Measurements from ENCODE around the gene SH3BP2.

The SH3BP2 gene

GRCh38 chr4:2792711-2793585 is at the start of gene SH3BP2:
TSS of gene SH3BP2 (plus strand) at chr4:2793085. CDS start at chr4:2820618, 27,533 bp downstream.
- FAIRE-seq = no peak
- DNase-seq (ENCODE audit: insufficient read length, low spot score) = peak; percentile 78

- FAIRE-seq = no peak
- DNase-seq (ENCODE audit: insufficient read length, low spot score) = no peak
These were observed 49.1 kb upstream of the SH3BP2 start for GRCh38 chr4:2743518-2744445.

DNA sequence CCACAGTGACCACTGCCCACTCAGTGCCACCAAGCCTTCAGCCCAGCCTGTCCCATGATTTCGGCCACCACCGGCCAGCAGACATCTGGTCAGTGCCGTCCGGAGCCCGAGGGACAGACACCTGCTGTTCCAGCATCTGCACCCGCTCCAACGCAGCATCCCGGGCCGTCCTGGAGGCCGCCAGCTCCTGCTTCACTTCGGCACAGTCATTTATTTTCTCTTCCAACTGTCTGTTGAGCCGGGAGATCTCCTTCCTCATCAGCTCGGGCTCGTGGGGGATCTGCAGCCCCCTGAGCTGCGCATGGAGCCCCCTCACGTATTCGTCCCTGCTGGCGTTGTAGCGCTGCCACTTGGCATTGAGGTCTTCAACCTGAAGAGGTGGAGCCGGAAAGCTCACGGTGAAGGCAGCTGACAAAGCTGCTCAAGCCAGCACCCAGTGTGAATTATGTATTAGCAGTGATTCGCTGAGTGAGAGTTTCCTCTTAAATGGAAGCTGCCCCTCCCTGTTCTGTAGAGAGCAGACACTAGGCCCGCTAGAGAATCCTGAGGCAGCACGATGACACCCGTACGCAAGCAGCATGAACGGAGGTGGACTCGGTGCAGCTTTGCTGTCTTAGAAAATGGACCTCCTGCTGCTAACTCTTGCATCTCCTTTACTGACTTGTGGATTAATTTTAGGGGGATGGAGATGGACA is 48.2 kb upstream of the SH3BP2 start:
- FAIRE-seq (no peak), DNase-seq (ENCODE audit: insufficient read length, low spot score) (no peak)

DNA sequence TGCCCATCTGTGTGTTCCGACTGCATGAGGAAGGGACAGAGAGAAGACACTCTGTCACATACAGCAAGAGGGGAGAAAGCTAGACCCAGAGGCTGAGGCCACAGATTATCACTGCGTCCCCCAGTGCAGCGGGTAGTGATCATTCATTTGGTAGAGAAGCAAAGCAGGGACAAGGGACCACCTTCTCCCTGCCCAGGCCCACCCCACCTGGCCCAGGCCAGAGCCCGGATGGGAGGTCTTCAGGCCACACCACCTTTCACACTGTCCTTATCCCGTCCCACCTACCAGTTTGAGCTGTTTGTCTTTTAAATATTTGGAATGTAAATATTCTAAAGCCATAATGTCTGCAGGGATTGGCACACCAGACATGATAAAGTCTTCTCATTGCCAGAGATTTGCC is 47.4 kb upstream of the SH3BP2 start:
- FAIRE-seq = no peak
- DNase-seq (ENCODE audit: insufficient read length, low spot score) = no peak

DNA sequence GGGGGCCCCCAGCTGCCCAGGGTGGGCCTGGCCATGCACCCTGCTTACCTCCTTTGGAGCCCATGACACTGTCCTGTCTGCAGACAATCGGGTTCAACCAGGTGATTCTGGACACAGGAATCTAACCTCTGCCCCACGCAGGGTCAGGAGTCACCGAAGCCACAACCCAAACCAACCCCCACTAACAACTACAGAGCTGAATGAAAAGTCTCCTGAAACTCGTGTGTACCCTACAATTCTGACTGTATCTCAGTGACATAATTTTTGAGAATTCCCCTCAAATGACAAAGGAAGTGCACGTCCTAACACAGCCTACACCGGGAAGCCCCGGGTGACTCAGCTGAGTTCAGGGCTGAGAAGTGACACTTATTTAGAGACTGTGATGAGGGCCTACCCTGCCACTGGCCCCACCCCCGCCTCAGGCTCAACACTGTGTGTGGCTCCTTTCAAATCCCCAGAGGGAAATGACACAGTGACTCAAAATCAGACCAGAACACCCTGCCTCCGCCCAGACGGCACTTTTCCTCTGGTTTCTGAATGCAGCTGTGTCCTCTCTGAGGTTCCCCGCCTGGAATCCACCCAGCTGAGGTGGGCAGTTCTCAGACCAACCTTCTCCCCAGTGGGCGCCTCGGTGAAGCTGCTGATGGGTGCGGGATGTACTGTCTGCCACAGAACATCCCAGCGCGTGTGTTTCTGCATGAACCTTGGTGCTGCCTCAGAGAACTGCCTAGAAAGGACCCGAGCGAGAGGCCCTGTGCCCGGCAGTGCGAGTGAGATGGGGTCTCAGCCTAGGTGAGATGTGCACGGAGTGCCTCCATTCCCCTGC is 46.7 kb upstream of the SH3BP2 start:
- FAIRE-seq = no peak
- DNase-seq (ENCODE audit: insufficient read length, low spot score) = peak; percentile 70

DNA sequence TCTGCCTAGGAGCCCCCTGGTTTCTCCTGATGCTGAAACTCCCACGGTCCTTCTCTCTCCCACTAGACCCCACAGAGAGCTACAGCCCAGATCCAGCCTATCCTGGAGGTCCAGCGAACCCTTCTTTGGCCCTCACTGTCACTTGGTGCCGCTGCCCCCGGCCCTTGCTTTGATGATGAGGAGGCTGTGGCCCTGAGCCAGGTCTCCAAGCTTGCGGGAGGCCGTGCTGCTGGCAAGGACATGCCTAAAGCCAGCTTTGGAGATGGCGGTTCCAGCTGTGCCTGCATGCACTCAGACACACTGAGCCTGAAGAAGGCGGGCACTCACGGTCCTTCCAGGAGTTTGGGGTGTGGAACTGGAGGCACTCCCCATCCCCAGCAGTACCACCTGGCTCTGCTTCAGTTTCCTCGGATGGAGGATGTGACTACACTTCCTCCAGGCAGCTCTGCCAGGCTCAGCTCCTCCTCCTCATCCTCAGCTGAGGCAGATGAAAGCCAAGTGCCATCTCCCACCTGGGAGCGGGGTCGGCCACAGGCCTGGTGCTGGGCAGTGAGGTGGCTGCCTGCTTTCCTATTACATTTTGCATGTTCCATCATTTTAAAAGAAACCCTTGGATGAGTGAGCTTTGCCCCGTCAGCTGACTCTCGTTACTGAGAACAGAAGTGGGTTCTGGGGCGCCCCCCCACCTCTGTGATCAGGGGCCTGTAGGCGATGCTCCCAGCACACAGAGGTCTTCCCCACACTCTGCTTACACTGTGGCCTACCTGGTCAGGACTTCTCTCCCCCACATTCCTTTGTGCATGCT is 45.8 kb upstream of the SH3BP2 start:
- DNase-seq (ENCODE audit: insufficient read length, low spot score) = no peak
- no peak for FAIRE-seq

DNA sequence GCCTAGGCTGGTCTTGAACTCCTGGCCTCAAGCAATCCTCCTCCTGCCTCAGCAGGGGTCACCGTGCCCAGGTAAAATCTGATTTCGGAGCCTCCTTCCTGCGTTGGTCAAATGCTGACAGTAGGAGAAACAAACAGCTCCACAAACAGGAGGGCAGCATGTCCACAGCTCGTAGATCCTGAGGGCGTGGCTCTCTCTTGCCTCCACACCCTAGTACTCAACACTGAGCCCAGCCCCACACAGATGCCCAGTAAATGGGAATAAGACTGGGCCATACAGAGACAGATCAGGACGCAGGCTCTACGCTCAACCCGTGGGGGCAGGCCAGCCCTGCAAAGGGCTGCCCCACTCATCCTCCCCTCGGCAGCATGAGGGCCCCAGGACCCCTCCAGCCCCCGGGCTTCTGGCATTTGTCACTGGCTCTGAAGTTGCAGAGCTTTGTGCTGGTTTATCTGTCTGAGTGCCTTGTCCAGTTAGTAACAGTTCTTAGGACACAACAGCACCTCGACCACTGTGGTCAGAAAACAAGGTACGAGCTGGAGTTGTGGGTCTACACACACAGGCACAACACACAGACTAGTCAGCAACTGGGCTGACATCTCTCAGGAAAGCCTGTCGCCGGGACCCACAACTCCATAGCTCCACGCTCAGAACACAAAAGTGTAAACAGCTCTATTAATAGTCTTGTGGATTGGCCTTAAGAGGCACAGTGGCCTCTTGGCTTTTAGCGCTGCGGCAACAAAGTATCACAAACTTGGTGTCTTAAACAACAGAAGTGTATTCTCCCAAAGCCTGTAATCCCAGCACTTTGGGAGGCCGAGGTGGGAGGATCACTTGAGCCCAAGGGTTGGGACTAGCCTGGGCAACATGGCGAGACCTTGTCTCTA is 41.9 kb upstream of the SH3BP2 start:
- DNase-seq (ENCODE audit: insufficient read length, low spot score) (no peak), FAIRE-seq (no peak)

- no peak for FAIRE-seq
- no peak for DNase-seq (ENCODE audit: insufficient read length, low spot score)
These were observed 39.4 kb upstream of the SH3BP2 start for GRCh38 chr4:2753436-2753835.

DNA sequence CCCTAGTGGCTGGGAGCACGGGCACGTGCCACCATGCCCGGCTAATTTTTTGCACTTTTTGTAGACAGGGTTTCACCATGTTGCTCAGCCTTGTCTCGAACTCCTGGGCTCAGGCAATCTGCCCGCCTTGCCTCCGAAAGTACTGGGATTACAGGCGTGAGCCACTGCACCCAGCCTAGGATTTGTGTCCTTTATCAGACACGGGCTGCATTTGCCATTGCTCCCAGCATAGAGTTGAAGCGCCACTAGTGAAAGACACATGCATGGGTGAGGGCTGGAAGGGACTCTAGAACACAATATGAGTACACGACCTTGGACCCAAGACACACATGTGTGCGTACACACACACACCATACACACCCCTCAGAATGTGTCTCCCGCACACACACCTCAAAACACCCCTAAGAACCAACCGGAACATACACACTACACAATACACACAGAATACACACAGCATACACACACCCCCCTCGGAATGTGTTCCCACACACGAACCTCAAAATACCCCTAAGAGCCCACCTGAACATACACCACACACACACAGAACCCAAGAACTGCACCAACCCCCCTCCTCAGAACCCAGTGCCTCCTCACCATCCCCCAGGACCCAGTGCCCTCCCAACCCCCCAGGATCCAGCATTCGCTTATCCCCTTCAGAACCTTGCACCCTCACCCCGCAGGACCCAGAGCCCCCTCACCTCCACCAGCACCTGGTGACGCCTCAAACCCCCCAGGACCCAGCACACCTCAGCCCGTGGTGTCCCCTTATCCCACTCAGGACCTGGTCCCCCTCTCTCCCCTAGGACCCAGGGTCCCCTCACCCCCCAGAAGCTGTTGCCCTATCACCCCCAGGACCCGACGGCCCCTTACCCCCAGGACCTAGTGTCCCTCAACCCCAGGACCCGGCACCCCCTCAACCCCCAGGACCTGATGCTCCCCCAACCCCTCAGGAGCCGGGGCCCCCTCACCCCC is 37.8 kb upstream of the SH3BP2 start:
- DNase-seq (ENCODE audit: insufficient read length, low spot score) = no peak
- no peak for FAIRE-seq

DNA sequence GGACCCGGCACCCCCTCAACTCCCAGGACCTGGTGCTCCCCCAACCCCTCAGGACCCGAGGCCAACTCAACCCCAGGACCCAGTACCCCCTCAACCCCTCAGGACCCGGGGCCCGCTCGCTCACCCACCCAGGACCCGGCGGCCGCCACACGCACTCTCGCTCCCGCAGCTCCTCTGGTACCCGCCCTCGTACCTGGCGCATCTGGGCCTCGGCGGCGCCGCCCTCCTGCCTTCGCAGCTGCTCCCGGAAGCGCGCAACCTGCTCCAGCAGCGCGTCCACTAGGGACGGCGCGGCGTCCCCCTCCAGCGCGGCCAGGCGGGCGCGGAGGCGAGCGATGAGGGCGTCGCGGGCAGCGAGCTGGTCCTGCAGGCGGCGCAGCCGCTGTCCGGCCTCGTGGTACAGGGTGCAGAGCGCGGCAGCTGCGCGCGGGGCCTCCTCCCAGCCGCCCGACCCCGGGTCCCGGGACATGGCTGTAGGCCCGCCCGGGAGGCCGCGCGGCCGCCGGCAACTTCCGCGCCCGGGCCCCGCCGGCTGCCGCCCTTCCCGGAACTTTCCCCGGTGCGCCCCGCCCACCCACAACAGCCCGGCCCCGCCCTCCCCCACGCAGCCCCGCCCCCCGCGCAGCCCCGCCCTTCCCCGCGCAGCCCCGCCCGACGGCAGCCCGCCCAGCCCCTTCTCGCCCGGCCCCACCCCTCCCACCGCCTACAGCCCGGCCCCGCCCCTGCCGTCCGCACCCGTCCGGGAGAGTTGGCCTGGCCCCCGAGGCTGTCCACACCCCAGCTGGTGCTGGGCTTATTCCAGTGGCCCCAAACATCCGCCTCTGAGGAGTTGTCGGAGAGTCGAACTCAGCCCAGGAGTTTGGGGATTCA is 36.8 kb upstream of the SH3BP2 start, which contains the start of gene TNIP2:
Gene TNIP2 (minus strand): TSS at position 516 of the 870 bp plus-strand sequence. CDS start 47 bp downstream, at position 469.
- FAIRE-seq (peak; percentile 62), DNase-seq (ENCODE audit: insufficient read length, low spot score) (peak; percentile 95)

DNA sequence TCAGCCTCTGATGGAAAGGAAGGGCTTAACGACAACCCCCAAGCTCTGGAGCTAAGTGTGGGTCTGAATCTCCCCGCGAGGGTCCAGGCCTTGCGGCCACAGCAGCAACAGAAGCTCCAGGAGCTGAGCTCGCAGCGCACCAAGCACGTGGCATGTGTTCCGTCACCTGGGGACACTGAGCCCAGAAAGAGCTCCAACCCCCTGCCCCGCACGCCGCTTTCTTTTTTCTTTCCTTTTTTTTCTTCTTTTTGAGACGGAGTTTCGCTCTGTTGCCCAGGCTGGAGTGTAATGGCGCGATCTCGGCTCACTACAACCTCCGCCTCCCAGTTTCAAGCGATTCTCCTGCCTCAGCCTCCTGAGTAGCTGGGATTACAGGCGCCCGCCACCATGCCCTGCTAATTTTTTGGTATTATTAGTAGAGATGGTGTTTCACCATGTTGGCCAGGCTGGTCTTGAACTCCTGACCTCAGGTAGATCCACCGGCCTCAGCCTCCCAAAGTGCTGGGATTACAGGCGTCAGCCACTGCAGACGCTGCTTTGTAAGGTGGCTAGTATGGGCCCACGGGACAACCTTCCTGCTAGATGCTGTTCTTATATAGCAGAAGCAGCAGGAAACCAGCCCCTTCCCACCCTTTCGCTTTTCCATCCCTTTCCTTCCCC is 36.1 kb upstream of the SH3BP2 start:
- DNase-seq (ENCODE audit: insufficient read length, low spot score) = no peak
- peak; percentile 33 for FAIRE-seq

DNA sequence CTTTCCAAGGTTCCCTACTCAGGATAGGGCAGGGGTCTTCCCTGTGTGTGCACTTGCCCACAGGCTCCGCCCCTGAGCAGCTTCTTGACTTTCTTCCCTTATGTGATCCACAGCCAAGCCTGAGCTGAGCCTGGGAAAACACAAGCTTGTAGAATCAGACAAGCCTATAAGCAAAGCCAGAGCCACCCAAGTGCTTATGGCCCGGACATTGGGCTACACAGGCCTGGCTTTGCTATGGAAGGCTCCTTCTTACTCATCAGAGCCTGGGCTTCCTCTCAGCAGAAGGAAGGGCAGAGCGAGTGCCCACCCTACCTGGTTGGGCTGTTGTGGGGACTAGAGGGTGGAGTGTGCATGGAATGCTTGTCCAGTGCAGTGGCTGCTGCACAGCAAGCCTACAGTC is 35.5 kb upstream of the SH3BP2 start:
- no peak for DNase-seq (ENCODE audit: insufficient read length, low spot score)
- FAIRE-seq = no peak

DNA sequence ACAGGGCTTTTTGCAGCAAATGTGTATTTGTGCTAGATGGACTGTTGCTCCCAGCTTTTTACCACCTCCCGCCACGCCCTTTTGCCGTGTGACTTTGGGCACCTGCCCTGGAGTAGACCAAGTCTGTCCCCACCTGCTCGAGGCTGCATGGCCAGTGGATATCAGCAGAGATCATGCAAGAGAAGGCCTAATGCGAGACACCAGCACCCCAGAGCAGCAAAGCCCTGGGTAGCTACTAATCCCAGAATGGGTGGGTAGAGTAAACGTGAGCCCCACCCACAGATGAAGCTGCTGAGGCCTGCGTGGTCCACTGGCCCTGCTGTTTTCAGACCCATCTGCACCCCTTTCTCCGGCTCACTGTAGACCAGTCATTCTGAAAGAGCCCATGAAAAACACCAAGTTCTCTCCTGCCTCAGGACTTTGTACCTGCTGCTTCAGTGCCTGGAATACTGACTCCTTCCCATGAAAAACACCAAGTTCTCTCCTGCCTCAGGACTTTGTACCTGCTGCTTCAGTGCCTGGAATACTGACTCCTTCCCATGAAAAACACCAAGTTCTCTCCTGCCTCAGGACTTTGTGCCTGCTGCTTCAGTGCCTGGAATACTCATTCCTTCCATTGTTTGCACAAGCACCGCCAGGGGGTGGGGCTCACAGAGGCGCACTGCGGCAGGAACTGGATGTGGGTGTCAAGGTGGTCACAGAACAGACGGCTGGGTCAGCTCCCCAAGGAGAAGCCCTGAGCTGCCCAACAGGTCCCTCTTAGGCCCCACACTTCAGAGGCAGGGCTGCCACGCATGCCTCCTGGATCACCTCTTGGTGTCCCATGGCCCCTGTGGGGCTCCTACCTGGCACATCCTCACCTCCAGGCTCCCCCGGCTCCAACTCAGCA is 31.6 kb upstream of the SH3BP2 start:
- FAIRE-seq (no peak), DNase-seq (ENCODE audit: insufficient read length, low spot score) (no peak)

DNA sequence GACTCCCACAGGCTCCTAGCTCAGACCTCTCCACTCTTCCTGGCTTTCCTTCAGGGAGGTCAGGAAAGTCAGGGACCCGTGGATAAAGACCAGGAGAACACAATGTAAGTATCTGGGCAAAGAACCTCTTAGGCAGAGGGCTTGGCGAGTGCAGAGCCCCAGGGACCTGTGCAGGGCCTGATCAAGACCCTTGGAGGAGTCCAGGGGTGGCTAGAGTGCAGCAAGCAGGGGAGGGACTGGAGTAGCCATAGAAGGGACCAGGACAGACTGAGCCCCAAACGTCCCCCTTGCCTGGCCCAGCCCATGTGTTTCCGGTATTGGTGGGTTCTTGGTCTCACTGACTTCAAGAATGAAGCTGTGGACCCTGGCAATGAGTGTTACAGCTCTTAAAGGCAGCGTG is 30.8 kb upstream of the SH3BP2 start:
- DNase-seq (ENCODE audit: insufficient read length, low spot score) (no peak), FAIRE-seq (no peak)
